OCI-LY3 (cell line): Measurements from ENCODE around the gene STX2.

Experiments used
- EZH2phosphoT487 ChIP-seq: fragments of 200-600 bp; shearing (Covaris generic); IDR thresholded peaks from 2 replicates; pipeline ENCODE4 v1.6.1; 2018; ENCODE audit warnings: antibody characterized with exemption, mixed run types, low read depth
- TF ChIP-seq, protein P1 (sequence below): fragments of 200-600, 300-600 bp; sonication (generic); IDR thresholded peaks from 2 replicates; pipeline ENCODE4 v1.5.1; 2014; ENCODE audit warnings: antibody characterized with exemption, low read length, low read depth

DNA sequence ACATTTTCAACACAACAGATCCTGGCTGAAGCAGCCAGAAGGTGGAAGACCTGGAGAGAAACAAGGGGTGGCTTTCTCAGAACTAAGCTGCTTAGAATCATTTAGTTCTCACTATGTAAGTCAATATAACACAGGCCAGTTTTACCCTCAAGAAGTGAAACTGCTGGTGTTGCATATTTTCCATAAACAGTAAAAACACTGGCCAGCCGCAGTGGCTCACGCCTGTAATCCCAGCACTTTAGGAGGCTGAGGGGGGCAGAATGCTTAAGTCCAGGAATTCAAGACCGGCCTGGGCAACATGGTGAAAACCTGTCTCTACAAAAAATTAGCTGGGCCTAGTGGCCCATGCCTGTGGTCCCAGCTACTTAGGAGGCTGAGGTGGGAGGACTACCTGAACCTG, 11.6 kb downstream of the STX2 start:
- TF ChIP-seq, protein P1, sequence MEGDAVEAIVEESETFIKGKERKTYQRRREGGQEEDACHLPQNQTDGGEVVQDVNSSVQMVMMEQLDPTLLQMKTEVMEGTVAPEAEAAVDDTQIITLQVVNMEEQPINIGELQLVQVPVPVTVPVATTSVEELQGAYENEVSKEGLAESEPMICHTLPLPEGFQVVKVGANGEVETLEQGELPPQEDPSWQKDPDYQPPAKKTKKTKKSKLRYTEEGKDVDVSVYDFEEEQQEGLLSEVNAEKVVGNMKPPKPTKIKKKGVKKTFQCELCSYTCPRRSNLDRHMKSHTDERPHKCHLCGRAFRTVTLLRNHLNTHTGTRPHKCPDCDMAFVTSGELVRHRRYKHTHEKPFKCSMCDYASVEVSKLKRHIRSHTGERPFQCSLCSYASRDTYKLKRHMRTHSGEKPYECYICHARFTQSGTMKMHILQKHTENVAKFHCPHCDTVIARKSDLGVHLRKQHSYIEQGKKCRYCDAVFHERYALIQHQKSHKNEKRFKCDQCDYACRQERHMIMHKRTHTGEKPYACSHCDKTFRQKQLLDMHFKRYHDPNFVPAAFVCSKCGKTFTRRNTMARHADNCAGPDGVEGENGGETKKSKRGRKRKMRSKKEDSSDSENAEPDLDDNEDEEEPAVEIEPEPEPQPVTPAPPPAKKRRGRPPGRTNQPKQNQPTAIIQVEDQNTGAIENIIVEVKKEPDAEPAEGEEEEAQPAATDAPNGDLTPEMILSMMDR: no peak
- TF ChIP-seq EZH2phosphoT487: no peak
